Skin of body (tissue), 2 donors: ENCODE results near the gene BRMS1. TPM values are rescaled to one million over a fixed set of nuclear protein-coding genes. Genes with fewer than 3 reads are reported as not detected.

Experiments
- DNase-seq: peaks from one replicate; lab custom pipeline; 2025; lab: John Stamatoyannopoulos, UW
- total RNA-seq: library from RNA; depleted of rRNA; stranded (reverse); fragments of >200 nt; gene quantifications from one replicate; pipeline ENCODE4 v1.2.3, GENCODE V29; 2014

Gene BRMS1
- total RNA-seq, 1 donor from 2014 or later = 14.6 TPM

- no peak for DNase-seq
These were observed 6.4 kb downstream of the BRMS1 start for GRCh38 chr11:66338276-66339161.

GRCh38 chr11:66337103-66337899 is 7.6 kb downstream of the BRMS1 start:
- no peak for DNase-seq

- DNase-seq = peak; percentile 61
These were observed 8.4 kb downstream of the BRMS1 start, which contains the start of gene RIN1 for GRCh38 chr11:66336234-66337102. Gene RIN1, minus strand, starts transcription at chr11:66336434. Its CDS starts 32 bp downstream, at chr11:66336402.

GRCh38 chr11:66335531-66336233 is 9.2 kb downstream of the BRMS1 start:
- peak; percentile 12 for DNase-seq

GRCh38 chr11:66334605-66335442 is 10.1 kb downstream of the BRMS1 start:
- DNase-seq = no peak

- DNase-seq = no peak
These were observed 10.9 kb downstream of the BRMS1 start for GRCh38 chr11:66333896-66334604.

GRCh38 chr11:66333220-66333877 is 11.6 kb downstream of the BRMS1 start:
- DNase-seq = no peak

- no peak for DNase-seq
These were observed 12.3 kb downstream of the BRMS1 start for GRCh38 chr11:66332371-66333219.

- no peak for DNase-seq
These were observed 13.1 kb downstream of the BRMS1 start for GRCh38 chr11:66331542-66332370.

- no peak for DNase-seq
These were observed 14.0 kb downstream of the BRMS1 start for GRCh38 chr11:66330931-66331330.

GRCh38 chr11:66329165-66329673 is 15.7 kb downstream of the BRMS1 start:
- no peak for DNase-seq

GRCh38 chr11:66328302-66329144 is 16.4 kb downstream of the BRMS1 start:
- DNase-seq = peak; percentile 77

GRCh38 chr11:66328031-66328301 is 16.9 kb downstream of the BRMS1 start:
- no peak for DNase-seq

- DNase-seq = peak; percentile 26
These were observed 17.5 kb downstream of the BRMS1 start for GRCh38 chr11:66327171-66328030.
